IMR-90 (cell line): Measurements from ENCODE around the gene FAAP20. TPM values are rescaled to one million over a fixed set of nuclear protein-coding genes. Genes with fewer than 3 reads are reported as not detected.

Source experiments
- ATAC-seq: fragments of 200-7000 bp; cut with Tn5 transposase; 2 replicates; pipeline ENCODE4 v1.9.1; 2020; ENCODE audit warnings: low read depth, mild to moderate bottlenecking, moderate library complexity
- BruUV-seq: library from RNA; stranded (reverse); fragments of 400-500 nt; replicated peaks from 2 replicates; lab custom pipeline; 2021; lab: Mats Ljungman, UMichigan
- CTCF ChIA-PET: fragments of 300-600 bp; formaldehyde crosslinking; extraction: SDS; loops from one replicate; lab custom pipeline; 2021; ENCODE audit warnings: antibody characterized with exemption; lab: Yijun Ruan, JAX
- POLR2A ChIA-PET: fragments of 300-600 bp; sonication (Branson Sonifier 250); formaldehyde crosslinking; loops from one replicate; lab custom pipeline; 2022; ENCODE audit warnings: antibody characterized with exemption; ENCODE audit not compliant: unreplicated experiment; lab: Charles Lee
- DNase-seq: peaks from one replicate; pipeline ENCODE4 v3.0.0; 2013
- H2AFZ ChIP-seq: replicated peaks from 2 replicates; pipeline ENCODE3; 2013; ENCODE audit warnings: low read length, mild to moderate bottlenecking; ENCODE audit not compliant: poor library complexity
- H2AK5ac ChIP-seq: 2 replicates; pipeline ENCODE4 v1.6.1; 2013; ENCODE audit warnings: low read depth, low read length, inconsistent platforms
- H2AK9ac ChIP-seq: replicated peaks from 2 replicates; pipeline ENCODE3; 2013; ENCODE audit warnings: mild to moderate bottlenecking, low read depth, low read length, moderate library complexity; ENCODE audit not compliant: poor library complexity
- H2BK120ac ChIP-seq: 2 replicates; pipeline ENCODE4 v1.6.1; 2013; ENCODE audit warnings: low read depth, low read length, inconsistent platforms
- H2BK15ac ChIP-seq: 3 replicates; pipeline ENCODE4 v1.6.1; 2013; ENCODE audit warnings: low read depth, low read length, inconsistent platforms
- H2BK20ac ChIP-seq: 2 replicates; pipeline ENCODE4 v1.6.1; 2013; ENCODE audit warnings: low read depth, mild to moderate bottlenecking, inconsistent platforms, low read length, moderate library complexity
- H2BK5ac ChIP-seq: 2 replicates; pipeline ENCODE4 v1.6.1; 2013; ENCODE audit warnings: mild to moderate bottlenecking, low read depth, low read length, inconsistent platforms; ENCODE audit not compliant: poor library complexity, severe bottlenecking
- H3K14ac ChIP-seq: replicated peaks from 2 replicates; pipeline ENCODE4 v1.6.1; 2013; ENCODE audit warnings: low read depth, low read length, inconsistent platforms
- H3K18ac ChIP-seq: 2 replicates; pipeline ENCODE4 v1.6.1; 2013; ENCODE audit warnings: low read depth, low read length, control low read depth
- H3K23ac ChIP-seq: 2 replicates; pipeline ENCODE4 v1.6.1; 2013; ENCODE audit warnings: low read depth, low read length, inconsistent platforms
- H3K27ac ChIP-seq: 2 replicates; pipeline ENCODE4 v1.5.1; 2013; ENCODE audit warnings: mild to moderate bottlenecking, control low read depth, low read length; ENCODE audit not compliant: insufficient read depth
- H3K27me3 ChIP-seq: 2 replicates; pipeline ENCODE4 v1.6.1; 2013; ENCODE audit warnings: low read length; ENCODE audit not compliant: control insufficient read depth, insufficient read depth
- H3K36me3 ChIP-seq: 2 replicates; pipeline ENCODE4 v1.6.1; 2013; ENCODE audit warnings: low read length, mixed read lengths; ENCODE audit not compliant: control insufficient read depth, insufficient read depth
- H3K4ac ChIP-seq: 2 replicates; pipeline ENCODE4 v1.6.1; 2013; ENCODE audit warnings: low read depth, low read length, inconsistent platforms
- H3K4me1 ChIP-seq: 2 replicates; pipeline ENCODE4 v1.6.1; 2013; ENCODE audit warnings: low read length, mixed read lengths; ENCODE audit not compliant: control insufficient read depth, insufficient read depth
- H3K4me2 ChIP-seq: 2 replicates; pipeline ENCODE4 v1.6.1; 2013; ENCODE audit warnings: low read depth, mild to moderate bottlenecking, control low read depth, low read length, moderate library complexity
- H3K4me3 ChIP-seq: 2 replicates; pipeline ENCODE4 v1.5.1; 2013; ENCODE audit warnings: low read depth, mild to moderate bottlenecking, control low read depth, low read length, moderate library complexity; ENCODE audit not compliant: insufficient read depth
- H3K56ac ChIP-seq: 2 replicates; pipeline ENCODE4 v1.6.1; 2013; ENCODE audit warnings: low read length, inconsistent platforms; ENCODE audit not compliant: insufficient read depth; ENCODE audit errors: extremely low read depth
- H3K79me1 ChIP-seq, 2 experiments: 2 replicates each; pipeline ENCODE4 v1.6.1; 2013; ENCODE audit warnings: low read length in 2 of 2, inconsistent platforms in 1 of 2, low read depth in 1 of 2
- H3K9ac ChIP-seq: 2 replicates; pipeline ENCODE4 v1.6.1; 2013; ENCODE audit warnings: low read depth, low read length, control low read depth
- H3K9me1 ChIP-seq: 2 replicates; pipeline ENCODE4 v1.6.1; 2013; ENCODE audit warnings: low read length, inconsistent platforms; ENCODE audit not compliant: insufficient read depth
- H3K9me3 ChIP-seq: 2 replicates; pipeline ENCODE4 v1.6.1; 2013; ENCODE audit warnings: low read length; ENCODE audit not compliant: control insufficient read depth, insufficient read depth
- H4K20me1 ChIP-seq: 2 replicates; pipeline ENCODE4 v1.6.1; 2013; ENCODE audit warnings: low read length, inconsistent platforms; ENCODE audit not compliant: insufficient read depth
- H4K5ac ChIP-seq: 2 replicates; pipeline ENCODE4 v1.6.1; 2013; ENCODE audit warnings: mild to moderate bottlenecking, low read depth, low read length, control low read depth
- H4K8ac ChIP-seq, 2 experiments: 2 replicates each; pipeline ENCODE4 v1.6.1; 2013; ENCODE audit warnings: low read depth in 2 of 2, low read length in 2 of 2, control low read depth in 1 of 2, inconsistent platforms in 1 of 2
- H4K91ac ChIP-seq: 2 replicates; pipeline ENCODE4 v1.6.1; 2013; ENCODE audit warnings: low read depth, low read length, inconsistent platforms; ENCODE audit not compliant: insufficient read depth
- BHLHE40 ChIP-seq: fragments of 150-350 bp; IDR thresholded peaks from 2 replicates; pipeline ENCODE4 v1.6.1; 2016; ENCODE audit warnings: mild to moderate bottlenecking, low read depth, low read length
- CEBPB ChIP-seq: IDR thresholded peaks from 2 replicates; pipeline ENCODE4 v1.6.1; 2012; ENCODE audit warnings: low read depth, low read length, improper control_type of control experiment
- CHD1 ChIP-seq: IDR thresholded peaks from 2 replicates; pipeline ENCODE4 v1.6.1; 2012; ENCODE audit warnings: low read depth, low read length, improper control_type of control experiment
- CTCF ChIP-seq: conservative IDR thresholded peaks from 2 replicates; pipeline ENCODE4 v1.5.1; 2012; ENCODE audit warnings: mild to moderate bottlenecking, low read depth, low read length, improper control_type of control experiment
- ELK1 ChIP-seq: fragments of 150-350 bp; IDR thresholded peaks from 2 replicates; pipeline ENCODE4 v1.6.1; 2016; ENCODE audit warnings: low read depth, mild to moderate bottlenecking, low read length, moderate library complexity, borderline replicate concordance
- FOS ChIP-seq: fragments of 150-350 bp; IDR thresholded peaks from 2 replicates; pipeline ENCODE4 v1.6.1; 2016; ENCODE audit warnings: low read depth, low read length
- MAFK ChIP-seq: IDR thresholded peaks from 2 replicates; pipeline ENCODE4 v1.6.1; 2012; ENCODE audit warnings: low read depth, low read length, improper control_type of control experiment
- MAZ ChIP-seq: IDR thresholded peaks from 2 replicates; pipeline ENCODE4 v1.6.1; 2012; ENCODE audit warnings: low read depth, mild to moderate bottlenecking, low read length, improper control_type of control experiment, moderate library complexity, borderline replicate concordance
- MXI1 ChIP-seq: IDR thresholded peaks from 2 replicates; pipeline ENCODE4 v1.6.1; 2012; ENCODE audit warnings: low read depth, mild to moderate bottlenecking, low read length, moderate library complexity, borderline replicate concordance
- RAD21 ChIP-seq: IDR thresholded peaks from 2 replicates; pipeline ENCODE4 v1.6.1; 2012; ENCODE audit warnings: low read length, improper control_type of control experiment
- RCOR1 ChIP-seq: IDR thresholded peaks from 2 replicates; pipeline ENCODE4 v1.6.1; 2012; ENCODE audit warnings: mild to moderate bottlenecking, low read length, improper control_type of control experiment; ENCODE audit not compliant: insufficient replicate concordance
- RFX5 ChIP-seq: IDR thresholded peaks from 2 replicates; pipeline ENCODE4 v1.8.0; 2012; ENCODE audit warnings: low read depth, mild to moderate bottlenecking, low read length, moderate library complexity
- USF2 ChIP-seq: fragments of 150-350 bp; IDR thresholded peaks from 2 replicates; pipeline ENCODE4 v1.6.1; 2017; ENCODE audit warnings: mild to moderate bottlenecking, antibody characterized with exemption, low read length, low read depth
- WGBS, 2 experiments: methylation state at CpG; one replicate each; pipeline versions ENCODE4 v1.1.5 to v1.1.7; 2013; ENCODE audit warnings: missing lambda C conversion rate in 2 of 2; ENCODE audit not compliant: insufficient read length in 1 of 2; ENCODE audit errors: extremely low coverage in 2 of 2; 5-methylcytosine and 5-hydroxymethylcytosine counted together
- dilution Hi-C: fragments of 300-500 bp; cut with HindIII; formaldehyde crosslinking; loops from one replicate; pipeline ENCODE4 v1.14.3; 2018; ENCODE audit warnings: low sequenced_read_pairs; ENCODE audit not compliant: unreplicated experiment
- in situ Hi-C: fragments of 300-500 bp; cut with MboI; formaldehyde crosslinking; loops from 3 replicates; pipeline ENCODE4 v1.14.3; 2019; ENCODE audit warnings: low sequenced_read_pairs, inconsistent platforms, mixed read lengths
- intact Hi-C: fragments of 100-400 bp; cut with micrococcal nuclease; formaldehyde crosslinking; loops from 2 replicates; pipeline ENCODE4 v1.10.0; 2022
- polyA plus RNA-seq, 3 experiments: library from polyadenylated mRNA; depleted of rRNA; stranded (reverse); fragments of >200 nt; gene quantifications; 2 replicates each; pipeline ENCODE4 v1.2.3, GENCODE V29; 2012; ENCODE audit warnings: low replicate concordance in 1 of 3
- total RNA-seq: library from RNA; depleted of rRNA; stranded (reverse); fragments of >200 nt; gene quantifications from 2 replicates; pipeline ENCODE4 v1.2.3, GENCODE V29; 2012

The FAAP20 gene
- total and polyA plus RNA-seq, 2 of the 4 experiments (the other 2 are of a cell fraction): 6.5 to 31.5 TPM

GRCh38 chr1:2238361-2239012, 43.9 kb upstream of the FAAP20 start (continued):
- TF ChIP-seq MAZ: no peak

- ATAC-seq (no peak), DNase-seq (no peak)
- no peak overlapping the region for H3K4ac ChIP-seq
- peaks cover 43% of the 10 kb centered on the region for H3K9me1 ChIP-seq
- dilution Hi-C loops (no loop called here), intact Hi-C loops (no loop called here), in situ Hi-C loops (loop anchor here (5.0 kb wide), 1 partner anchor 60 kb away; no protein-coding TSS in a partner anchor)
- no peak overlapping the region for H2BK120ac ChIP-seq
- no peak overlapping the region for H2BK5ac ChIP-seq
- no peak overlapping the region for H4K5ac ChIP-seq
- no peak overlapping the region for H2AFZ ChIP-seq
- H3K4me3 ChIP-seq: no peak overlapping the region
- no peak overlapping the region for H2AK5ac ChIP-seq
- H4K91ac ChIP-seq: no peak overlapping the region
- H3K4me1 ChIP-seq: peaks cover 56% of the 10 kb centered on the region
- peaks cover 99% of the 10 kb centered on the region for H4K20me1 ChIP-seq
- no peaks in the 10 kb centered on the region for H3K9me3 ChIP-seq
- no peak overlapping the region for H3K27ac ChIP-seq
- H3K23ac ChIP-seq: no peak overlapping the region
- H2BK20ac ChIP-seq: no peak overlapping the region
- no TSS peak for BruUV-seq
- TF ChIP-seq RCOR1 (no peak), RAD21 (no peak), CTCF (no peak; the same call in 1 of the 2 replicates), MXI1 (no peak), MAFK (no peak), CEBPB (no peak), BHLHE40 (no peak), CHD1 (no peak), USF2 (no peak), ELK1 (no peak), RFX5 (no peak), FOS (no peak)
- peaks cover 15% of the 10 kb centered on the region; the same call in 1 of the 2 replicates for H3K36me3 ChIP-seq
- no peak overlapping the region for H4K8ac ChIP-seq
- no peaks in the 10 kb centered on the region for H3K27me3 ChIP-seq
- H3K9ac ChIP-seq: no peak overlapping the region
- ChIA-PET POLR2A (no interaction called here), CTCF (interaction anchor here (1.2 kb wide), 1 partner anchor 49 kb away, joined by 3 read pairs; no protein-coding TSS in a partner anchor)
- no peak overlapping the region for H3K56ac ChIP-seq
- WGBS, 2 experiments: 76% methylated on average over 4 of the region's 19 CpGs; no CpG with 5 or more reads in 1 of the 2 experiments
- no peak overlapping the region for H2AK9ac ChIP-seq
- H3K14ac ChIP-seq: no peak overlapping the region
- peaks cover 0 to 63% of the 10 kb centered on the region in 2 experiments; a peak in 2 of 4 replicates for H3K79me1 ChIP-seq
- no peak overlapping the region for H3K18ac ChIP-seq
- H2BK15ac ChIP-seq: no peak overlapping the region
- no peak overlapping the region for H3K4me2 ChIP-seq
Measured at GRCh38 chr1:2237773-2238172, 43.2 kb upstream of the FAAP20 start.
